ENCODE measurements around the gene EXOSC5.
A peak's percentile ranks its signal among the peaks of the same experiment; 100 is the strongest.
"Not testable (repeated sequence)": the region's sequence is repeated elsewhere in the genome, so short reads cannot be mapped to it uniquely, and the experiment has no call there.

EXOSC5 gene

DNA sequence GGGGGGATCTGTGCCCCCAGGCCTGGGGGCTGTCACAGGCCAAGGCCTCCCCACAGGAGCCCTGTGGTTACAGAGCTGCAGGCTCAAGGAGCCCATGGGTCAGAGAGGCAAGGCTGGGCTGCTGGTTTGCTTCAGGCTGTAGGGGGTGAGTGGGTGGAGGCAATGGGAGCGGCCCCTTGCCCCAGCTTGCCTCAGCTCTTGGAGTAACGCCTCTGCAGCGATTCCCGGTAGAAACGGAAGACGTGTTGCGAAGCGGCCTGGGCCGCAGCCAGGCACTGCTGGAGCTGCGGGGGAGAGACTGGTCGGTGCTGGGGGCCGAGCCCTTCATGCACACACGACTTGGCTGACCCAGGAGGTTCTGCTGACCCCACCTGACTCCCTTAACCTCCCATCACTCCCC is 10.7 kb downstream of the EXOSC5 start:
- Histone ChIP-seq H3K4ac (ENCODE audit: low read depth in 1 of 2, low read length in 2 of 2) (no peak overlapping the region), H2BK120ac (ENCODE audit: low read depth, low read length) (no peak overlapping the region), H3K4me3 (ENCODE audit: insufficient read depth in 1 of 2, low read depth in 1 of 2, low read length in 2 of 2) (no peak overlapping the region), H4K8ac (ENCODE audit: low read length) (no peak overlapping the region), H3K79me1 (replicated peaks; ENCODE audit: low read length, poor library complexity, severe bottlenecking) (peaks cover 1% of the 10 kb centered on the region), H3K4me1 (ENCODE audit: control insufficient read depth, insufficient read depth, low read depth, low read length) (peaks cover 6% of the 10 kb centered on the region), H3K36me3 (ENCODE audit: control insufficient read depth in 1 of 2, insufficient read depth in 2 of 2, low read depth in 1 of 2, low read length in 2 of 2) (peaks cover 51 to 53% of the 10 kb centered on the region in 2 experiments), H2BK5ac (ENCODE audit: low read depth, low read length, poor library complexity, severe bottlenecking) (no peak overlapping the region), H3K27ac (ENCODE audit: low read length, poor library complexity, severe bottlenecking) (no peak overlapping the region), H3K9me3 (ENCODE audit: control insufficient read depth, low read length) (no peaks in the 10 kb centered on the region), H4K91ac (ENCODE audit: low read length) (no peak overlapping the region), H3K18ac (ENCODE audit: low read depth in 1 of 2, low read length in 2 of 2) (no peak overlapping the region), H2BK15ac (ENCODE audit: low read depth, poor library complexity, severe bottlenecking) (no peak overlapping the region), H3K14ac (ENCODE audit: low read length in 2 of 2) (no peak overlapping the region), H2AFZ (ENCODE audit: low read depth, low read length) (no peak overlapping the region), H3K9ac (ENCODE audit: low read length) (no peak overlapping the region), H2AK5ac (ENCODE audit: low read length, severe bottlenecking) (no peak overlapping the region), H3K23ac (ENCODE audit: low read length in 2 of 2) (no peak overlapping the region), H2BK12ac (ENCODE audit: low read length in 2 of 2) (peak overlapping the region in 1 of 2 experiments; percentile 14), H3K27me3 (ENCODE audit: control insufficient read depth in 1 of 2, insufficient read depth in 1 of 2, low read length in 2 of 2) (no peaks in the 10 kb centered on the region), H3K4me2 (ENCODE audit: low read length, poor library complexity, severe bottlenecking) (no peak overlapping the region)
- DNase-seq: no peak
- 95% methylated on average over 10 of the region's 13 CpGs for WGBS

DNA sequence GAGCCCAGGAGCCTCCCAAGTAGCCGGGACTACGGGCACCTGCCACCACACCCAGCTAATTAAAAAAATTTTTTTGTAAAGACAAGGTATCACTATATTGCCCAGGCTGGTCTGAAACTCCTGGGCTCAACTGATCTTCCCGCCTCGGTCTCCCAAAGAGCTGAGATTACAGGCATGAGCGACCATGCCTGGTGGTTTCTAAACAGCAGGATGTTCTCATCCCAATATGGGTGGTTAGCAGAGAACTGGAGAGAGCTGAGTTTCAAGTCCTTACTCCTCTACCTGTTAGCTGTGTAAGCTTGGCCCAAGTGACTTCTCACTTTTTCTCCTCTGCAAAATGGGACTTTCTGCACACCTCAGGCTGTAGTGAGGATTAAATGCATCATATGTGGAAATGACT is 12.8 kb downstream of the EXOSC5 start:
- H3K4ac ChIP-seq (ENCODE audit: low read depth in 1 of 2, low read length in 2 of 2): no peak overlapping the region
- H3K18ac ChIP-seq (ENCODE audit: low read depth in 1 of 2, low read length in 2 of 2): no peak overlapping the region
- peaks cover 32 to 34% of the 10 kb centered on the region in 2 experiments for H3K36me3 ChIP-seq (ENCODE audit: control insufficient read depth in 1 of 2, insufficient read depth in 2 of 2, low read depth in 1 of 2, low read length in 2 of 2)
- no peak overlapping the region for H3K4me3 ChIP-seq (ENCODE audit: insufficient read depth in 1 of 2, low read depth in 1 of 2, low read length in 2 of 2)
- DNase-seq: no peak
- H3K27ac ChIP-seq (ENCODE audit: low read length, poor library complexity, severe bottlenecking): no peak overlapping the region
- no peak overlapping the region for H2BK15ac ChIP-seq (ENCODE audit: low read depth, poor library complexity, severe bottlenecking)
- no peak overlapping the region for H2AFZ ChIP-seq (ENCODE audit: low read depth, low read length)
- no peak overlapping the region for H2BK12ac ChIP-seq (ENCODE audit: low read length in 2 of 2)
- no peak overlapping the region for H3K4me2 ChIP-seq (ENCODE audit: low read length, poor library complexity, severe bottlenecking)
- H3K79me1 ChIP-seq (replicated peaks; ENCODE audit: low read length, poor library complexity, severe bottlenecking): peaks cover 1% of the 10 kb centered on the region
- H3K27me3 ChIP-seq (ENCODE audit: control insufficient read depth in 1 of 2, insufficient read depth in 1 of 2, low read length in 2 of 2): no peaks in the 10 kb centered on the region
- H3K9me3 ChIP-seq (ENCODE audit: control insufficient read depth, low read length): no peaks in the 10 kb centered on the region
- no peak overlapping the region for H2AK5ac ChIP-seq (ENCODE audit: low read length, severe bottlenecking)
- WGBS: 96% methylated on average over 5 of the region's 5 CpGs
- no peak overlapping the region for H4K8ac ChIP-seq (ENCODE audit: low read length)
- no peak overlapping the region for H4K91ac ChIP-seq (ENCODE audit: low read length)
- H3K14ac ChIP-seq (ENCODE audit: low read length in 2 of 2): no peak overlapping the region
- H3K4me1 ChIP-seq (ENCODE audit: control insufficient read depth, insufficient read depth, low read depth, low read length): peaks cover 8% of the 10 kb centered on the region
- H2BK5ac ChIP-seq (ENCODE audit: low read depth, low read length, poor library complexity, severe bottlenecking): no peak overlapping the region
- H3K23ac ChIP-seq (ENCODE audit: low read length in 2 of 2): no peak overlapping the region
- H2BK120ac ChIP-seq (ENCODE audit: low read depth, low read length): no peak overlapping the region
- no peak overlapping the region for H3K9ac ChIP-seq (ENCODE audit: low read length)

DNA sequence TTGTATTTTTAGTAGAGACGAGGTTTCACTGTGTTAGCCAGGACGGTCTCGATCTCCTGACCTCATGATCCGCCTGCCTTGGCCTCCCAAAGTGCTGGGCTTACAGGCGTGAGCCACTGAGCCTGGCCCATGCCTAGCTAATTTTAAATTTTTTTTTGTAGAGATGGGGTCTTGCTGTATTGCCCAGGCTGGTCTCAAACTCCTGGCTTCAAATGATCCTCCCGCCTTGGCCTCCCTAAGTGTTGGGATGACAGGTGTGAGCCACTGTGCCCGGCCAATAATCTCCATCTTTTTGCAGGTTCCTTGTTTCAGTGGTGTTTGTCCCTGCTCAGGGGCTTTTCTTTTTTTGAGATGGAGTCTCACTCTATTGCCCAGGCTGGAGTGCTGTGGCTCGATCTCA is 15.6 kb downstream of the EXOSC5 start:
- WGBS: over 99% methylated on average over 8 of the region's 8 CpGs
- H3K27ac ChIP-seq (ENCODE audit: low read length, poor library complexity, severe bottlenecking): not testable (repeated sequence)

DNA sequence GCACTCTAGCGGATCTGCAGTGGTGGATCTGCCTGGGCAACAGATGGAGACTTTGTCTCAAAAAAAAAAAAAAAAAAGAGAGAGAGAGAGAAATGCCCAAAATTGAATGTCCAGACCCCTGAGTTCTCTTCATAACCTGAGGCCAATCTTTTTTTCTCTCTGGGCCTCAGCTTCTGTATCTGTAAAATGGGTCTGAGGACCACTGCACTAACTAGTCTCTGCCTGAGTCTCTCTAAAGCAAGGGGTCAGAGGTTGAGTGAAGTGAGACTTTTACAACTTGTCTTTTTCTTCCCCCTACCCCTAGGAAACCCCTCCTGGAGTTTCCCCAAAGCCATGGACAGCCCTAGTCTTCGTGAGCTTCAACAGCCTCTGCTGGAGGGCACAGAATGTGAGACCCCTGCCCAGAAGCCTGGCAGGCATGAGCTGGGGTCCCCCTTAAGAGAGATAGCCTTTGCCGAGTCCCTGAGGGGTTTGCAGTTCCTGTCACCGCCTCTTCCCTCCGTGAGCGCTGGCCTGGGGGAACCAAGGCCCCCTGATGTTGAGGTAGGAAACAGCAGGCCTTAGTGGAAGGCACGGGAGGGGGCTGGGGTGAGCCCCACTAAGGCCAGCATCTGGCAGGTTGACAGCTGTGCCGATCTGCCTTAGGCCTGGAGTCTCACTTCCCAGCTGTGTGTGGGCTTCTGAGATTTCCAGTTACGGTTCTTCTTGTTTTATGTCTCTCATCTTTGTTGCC is 19.0 kb downstream of the EXOSC5 start:
- H3K4me2 ChIP-seq (ENCODE audit: low read length, poor library complexity, severe bottlenecking): no peak overlapping the region
- no peak overlapping the region for H3K23ac ChIP-seq (ENCODE audit: low read length in 2 of 2)
- peak; percentile 54 for DNase-seq
- no peak overlapping the region for H3K4ac ChIP-seq (ENCODE audit: low read depth in 1 of 2, low read length in 2 of 2)
- no peak overlapping the region for H2AFZ ChIP-seq (ENCODE audit: low read depth, low read length)
- peak overlapping the region; percentile 30 for H3K27ac ChIP-seq (ENCODE audit: low read length, poor library complexity, severe bottlenecking)
- peak overlapping the region; percentile 8 for H4K8ac ChIP-seq (ENCODE audit: low read length)
- H4K91ac ChIP-seq (ENCODE audit: low read length): no peak overlapping the region
- H3K4me1 ChIP-seq (ENCODE audit: control insufficient read depth, insufficient read depth, low read depth, low read length): peaks cover 28% of the 10 kb centered on the region
- H2BK120ac ChIP-seq (ENCODE audit: low read depth, low read length): no peak overlapping the region
- H2BK12ac ChIP-seq (ENCODE audit: low read length in 2 of 2): no peak overlapping the region
- H3K36me3 ChIP-seq (ENCODE audit: control insufficient read depth in 1 of 2, insufficient read depth in 2 of 2, low read depth in 1 of 2, low read length in 2 of 2): peaks cover 6% of the 10 kb centered on the region in 2 experiments
- no peak overlapping the region for H2BK5ac ChIP-seq (ENCODE audit: low read depth, low read length, poor library complexity, severe bottlenecking)
- no peak overlapping the region for H2AK5ac ChIP-seq (ENCODE audit: low read length, severe bottlenecking)
- WGBS: 47% methylated on average over 9 of the region's 9 CpGs
- no peaks in the 10 kb centered on the region for H3K27me3 ChIP-seq (ENCODE audit: control insufficient read depth in 1 of 2, insufficient read depth in 1 of 2, low read length in 2 of 2)
- H3K79me1 ChIP-seq (replicated peaks; ENCODE audit: low read length, poor library complexity, severe bottlenecking): peaks cover 16% of the 10 kb centered on the region
- H3K14ac ChIP-seq (ENCODE audit: low read length in 2 of 2): no peak overlapping the region
- H3K9me3 ChIP-seq (ENCODE audit: control insufficient read depth, low read length): no peaks in the 10 kb centered on the region
- H3K4me3 ChIP-seq (ENCODE audit: insufficient read depth in 1 of 2, low read depth in 1 of 2, low read length in 2 of 2): no peak overlapping the region
- no peak overlapping the region for H2BK15ac ChIP-seq (ENCODE audit: low read depth, poor library complexity, severe bottlenecking)
- H3K9ac ChIP-seq (ENCODE audit: low read length): no peak overlapping the region
- H3K18ac ChIP-seq (ENCODE audit: low read depth in 1 of 2, low read length in 2 of 2): peak overlapping the region in 1 of 2 experiments; percentile 30

More for the DNA sequence above, 15.6 kb downstream of the EXOSC5 start:
- H3K4me3 ChIP-seq (ENCODE audit: insufficient read depth in 1 of 2, low read depth in 1 of 2, low read length in 2 of 2); H3K4me2 ChIP-seq (ENCODE audit: low read length, poor library complexity, severe bottlenecking); H3K9me3 ChIP-seq (ENCODE audit: control insufficient read depth, low read length); H4K8ac ChIP-seq (ENCODE audit: low read length); H2AK5ac ChIP-seq (ENCODE audit: low read length, severe bottlenecking); H2BK120ac ChIP-seq (ENCODE audit: low read depth, low read length); H2BK5ac ChIP-seq (ENCODE audit: low read depth, low read length, poor library complexity, severe bottlenecking); DNase-seq; H3K9ac ChIP-seq (ENCODE audit: low read length); H3K18ac ChIP-seq (ENCODE audit: low read depth in 1 of 2, low read length in 2 of 2); H3K23ac ChIP-seq (ENCODE audit: low read length in 2 of 2); H3K14ac ChIP-seq (ENCODE audit: low read length in 2 of 2); H3K27me3 ChIP-seq (ENCODE audit: control insufficient read depth in 1 of 2, insufficient read depth in 1 of 2, low read length in 2 of 2); H4K91ac ChIP-seq (ENCODE audit: low read length); H2AFZ ChIP-seq (ENCODE audit: low read depth, low read length); H2BK12ac ChIP-seq (ENCODE audit: low read length in 2 of 2); H3K4ac ChIP-seq (ENCODE audit: low read depth in 1 of 2, low read length in 2 of 2); H3K79me1 ChIP-seq (replicated peaks; ENCODE audit: low read length, poor library complexity, severe bottlenecking); H2BK15ac ChIP-seq (ENCODE audit: low read depth, poor library complexity, severe bottlenecking): not testable (repeated sequence)
- Histone ChIP-seq H3K36me3 (ENCODE audit: control insufficient read depth in 1 of 2, insufficient read depth in 2 of 2, low read depth in 1 of 2, low read length in 2 of 2) (peaks cover 14 to 22% of the 10 kb centered on the region in 2 experiments), H3K4me1 (ENCODE audit: control insufficient read depth, insufficient read depth, low read depth, low read length) (peaks cover 18% of the 10 kb centered on the region)
